Fibroblast of skin of abdomen (primary cell): ENCODE measurements around the gene ADGRB2.
A peak's percentile ranks its signal among the peaks of the same experiment; 100 is the strongest.

Experiments
- DNase-seq: peaks from one replicate; pipeline ENCODE4 v3.0.0-alpha.2; 2013

Gene ADGRB2

DNA sequence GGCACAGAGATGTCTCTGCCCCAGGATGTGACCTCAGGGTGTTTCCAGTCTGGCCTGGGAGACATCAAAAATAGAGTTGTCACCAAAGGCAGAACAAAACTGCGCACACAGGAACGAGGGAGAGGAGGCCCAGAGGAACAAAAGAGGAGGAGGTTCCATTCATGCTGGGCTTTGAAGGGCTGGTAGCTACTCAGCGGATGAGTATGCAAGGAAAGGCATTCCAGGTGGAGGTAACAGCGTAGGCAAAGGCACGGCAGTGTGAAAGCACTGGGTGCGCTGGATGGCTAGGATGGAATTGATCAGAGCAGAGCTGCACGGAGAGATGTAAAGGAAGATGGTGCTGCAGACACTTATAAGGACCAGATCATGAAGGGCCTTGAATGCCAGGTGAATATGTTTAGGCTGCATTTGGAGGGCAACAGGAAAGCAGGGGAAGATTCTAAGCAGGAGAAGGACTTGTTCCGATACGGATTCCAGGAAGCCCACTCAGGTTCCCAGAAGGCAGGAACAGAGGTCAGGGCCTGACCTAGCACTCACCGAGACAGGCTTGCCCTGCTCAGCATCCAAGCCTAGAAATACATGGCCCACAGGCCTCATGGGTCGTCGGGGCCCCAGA lies 66.7 kb downstream of the ADGRB2 start:
- no peak for DNase-seq

DNA sequence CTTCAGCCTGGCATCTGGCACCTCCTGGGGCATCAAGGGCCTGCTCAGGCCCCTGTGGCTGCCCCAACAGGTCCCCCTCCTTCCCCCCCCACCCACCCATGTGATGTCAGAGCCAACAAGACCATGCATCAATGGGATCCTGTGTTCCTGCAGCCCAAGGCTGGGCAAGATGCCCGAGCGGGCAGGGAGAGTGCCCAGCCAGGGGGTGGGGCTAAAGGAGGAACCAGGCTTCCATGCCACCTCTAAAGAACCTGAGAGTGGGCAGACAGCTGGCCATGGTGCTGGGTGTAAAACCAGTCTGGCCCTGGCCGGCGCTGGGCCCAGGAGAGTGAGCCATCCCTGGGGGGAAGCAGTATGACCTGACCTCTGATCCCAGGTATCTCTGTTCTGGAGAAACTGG lies 67.9 kb downstream of the ADGRB2 start:
- DNase-seq, result no peak

DNA sequence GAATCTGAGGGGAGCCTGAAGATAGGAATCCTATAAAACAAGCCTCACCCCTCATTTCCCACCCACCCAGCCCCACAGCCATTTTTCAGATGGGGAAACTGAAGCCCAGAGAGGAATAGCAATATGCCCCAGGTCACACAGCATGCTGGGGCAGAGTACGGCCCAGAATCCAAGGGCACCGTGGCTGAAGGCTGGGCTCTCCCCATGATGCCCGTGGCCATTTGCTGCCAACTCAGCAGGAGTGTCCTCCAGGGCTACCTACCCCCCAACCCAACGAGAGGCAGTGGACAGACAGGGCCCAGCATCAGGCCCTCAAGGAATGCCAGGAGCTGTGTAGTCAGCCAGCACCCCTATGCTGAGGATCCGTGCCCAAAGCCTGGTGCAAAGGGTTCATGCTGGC lies 68.8 kb downstream of the ADGRB2 start:
- no peak for DNase-seq

DNA sequence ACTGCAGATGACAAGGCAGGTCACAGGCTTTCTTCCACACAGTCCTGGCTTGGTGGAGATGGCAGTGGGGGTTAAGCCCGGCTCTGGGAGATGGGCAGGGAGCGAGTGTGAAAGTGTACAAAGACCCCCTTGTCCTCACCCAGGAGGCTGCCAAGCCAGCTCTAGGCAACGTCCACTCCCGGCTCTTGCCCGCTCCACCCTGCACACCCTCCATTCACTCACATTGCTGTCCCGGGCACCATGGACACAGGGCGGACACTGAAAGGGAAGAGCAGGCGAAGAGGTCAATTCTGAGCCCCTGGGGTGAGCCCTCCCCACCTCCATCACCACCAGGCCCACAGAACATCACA lies 69.2 kb downstream of the ADGRB2 start:
- DNase-seq, result no peak

DNA sequence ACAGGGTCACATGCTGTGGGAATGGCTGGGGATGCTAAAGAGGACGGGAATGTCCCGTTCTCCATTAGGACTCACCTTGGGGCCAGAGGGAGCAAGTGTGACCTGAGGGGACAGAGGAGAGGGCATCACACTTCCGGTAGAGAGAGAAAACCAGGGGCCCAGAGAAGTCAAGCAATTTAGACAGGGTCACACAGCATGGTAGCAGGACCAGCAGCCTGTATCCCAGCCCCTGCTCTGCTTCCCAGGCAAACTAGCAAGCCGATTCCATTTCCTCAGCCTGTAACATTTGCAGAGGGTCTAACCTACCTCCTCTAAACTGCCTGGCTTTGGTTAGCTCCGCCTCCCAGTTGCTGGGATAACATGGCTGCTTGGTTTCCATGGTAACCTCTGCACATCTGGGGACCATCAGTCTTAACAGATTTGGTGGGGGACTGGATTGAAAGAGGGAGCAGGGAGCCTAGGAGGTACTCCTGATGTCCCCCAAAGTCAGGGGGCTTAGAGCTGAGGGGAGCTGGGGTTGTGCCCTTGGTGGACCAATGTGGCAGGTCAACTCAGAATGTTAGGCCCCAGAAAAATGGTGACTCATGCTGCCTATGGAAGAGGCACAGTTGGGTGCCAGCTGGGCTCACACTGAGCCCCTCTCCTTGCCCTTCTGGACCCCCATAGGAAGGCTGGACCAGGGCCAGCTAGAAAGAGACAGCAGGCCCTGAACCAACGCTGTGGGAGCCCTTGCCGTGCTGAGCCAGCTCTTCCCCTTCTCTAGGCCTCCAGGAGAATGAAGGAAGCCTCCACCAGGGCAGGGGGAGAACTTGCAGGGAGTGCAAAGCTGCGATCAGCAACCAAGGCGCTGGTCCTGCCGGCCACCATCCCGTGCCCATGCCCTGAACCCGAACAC lies 69.8 kb downstream of the ADGRB2 start:
- peak; percentile 47 for DNase-seq

DNA sequence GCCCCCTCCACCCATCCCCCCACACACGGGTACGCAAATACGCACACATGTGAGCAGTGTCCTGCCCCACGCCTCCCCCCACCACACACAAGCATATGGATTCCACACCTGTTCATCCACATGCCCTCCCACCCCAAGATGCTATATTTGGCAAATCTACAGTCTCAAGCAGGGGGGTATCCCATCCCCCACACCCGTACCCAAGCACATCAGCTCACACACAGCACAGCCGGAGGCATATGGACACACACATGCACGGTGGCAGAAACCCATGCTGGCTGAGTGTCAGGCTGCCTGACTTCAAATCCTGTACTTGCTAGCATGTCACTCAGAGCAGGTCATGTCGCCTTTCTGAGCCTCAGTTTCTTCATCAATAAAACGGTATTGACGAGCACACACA lies 70.9 kb downstream of the ADGRB2 start:
- no peak for DNase-seq

DNA sequence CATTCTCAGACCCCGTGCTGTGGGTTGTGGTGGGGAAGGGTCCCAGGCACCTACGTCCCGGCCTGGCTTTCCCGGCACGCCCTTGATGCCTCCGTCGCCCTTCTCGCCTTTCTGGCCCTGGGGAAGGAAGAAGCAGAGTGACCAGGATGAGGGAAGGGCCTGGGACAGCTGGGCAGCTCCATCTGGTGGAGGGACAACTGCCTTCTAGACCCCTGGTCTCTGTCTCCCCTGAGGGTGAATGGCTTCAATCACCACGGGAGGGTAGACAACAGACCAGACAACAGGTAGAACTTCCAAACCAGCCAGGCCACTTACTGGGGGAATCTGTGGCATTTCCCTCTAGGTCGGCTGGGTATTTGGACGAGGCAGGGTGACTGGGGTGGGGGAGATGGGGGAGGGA lies 72.2 kb downstream of the ADGRB2 start:
- DNase-seq, result no peak

DNA sequence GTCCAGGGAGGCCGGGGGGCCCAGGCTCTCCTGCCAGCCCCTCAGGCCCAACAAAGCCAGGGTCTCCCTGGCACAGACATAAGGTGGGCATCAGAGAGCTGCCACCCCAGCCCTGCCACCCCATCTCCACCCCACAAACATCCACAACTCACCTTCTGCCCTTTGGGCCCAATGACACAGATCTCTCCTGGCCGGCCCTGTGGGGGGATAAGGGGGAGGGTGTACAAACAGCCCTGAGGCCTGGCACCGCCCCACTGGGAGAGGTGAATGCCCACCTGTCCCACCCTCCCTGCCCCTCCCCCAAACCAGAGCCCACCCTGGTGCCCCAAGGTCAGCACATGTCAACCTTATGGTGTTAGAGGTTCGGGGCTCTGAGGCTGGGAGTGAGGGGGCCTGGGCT lies 72.7 kb downstream of the ADGRB2 start:
- no peak for DNase-seq

DNA sequence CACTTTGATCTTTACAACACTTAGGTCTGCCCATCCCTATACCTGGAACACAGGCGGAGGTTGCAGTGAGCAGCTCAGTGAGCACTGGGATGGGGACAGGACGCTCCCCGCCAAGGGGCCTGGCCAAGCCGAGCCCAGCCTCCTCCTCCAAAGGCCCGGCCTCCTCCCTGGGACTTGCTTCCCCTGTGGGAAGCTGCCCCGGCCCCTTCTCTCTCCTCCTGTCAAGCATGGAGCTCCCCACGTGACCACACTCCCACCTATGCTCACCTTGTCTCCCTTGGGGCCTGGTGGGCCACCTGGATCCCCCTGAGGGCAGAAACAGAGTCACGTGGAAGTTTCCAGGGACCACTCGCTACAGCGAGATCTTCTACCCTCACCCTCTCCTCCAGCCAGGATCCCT lies 73.2 kb downstream of the ADGRB2 start:
- DNase-seq, result no peak

DNA sequence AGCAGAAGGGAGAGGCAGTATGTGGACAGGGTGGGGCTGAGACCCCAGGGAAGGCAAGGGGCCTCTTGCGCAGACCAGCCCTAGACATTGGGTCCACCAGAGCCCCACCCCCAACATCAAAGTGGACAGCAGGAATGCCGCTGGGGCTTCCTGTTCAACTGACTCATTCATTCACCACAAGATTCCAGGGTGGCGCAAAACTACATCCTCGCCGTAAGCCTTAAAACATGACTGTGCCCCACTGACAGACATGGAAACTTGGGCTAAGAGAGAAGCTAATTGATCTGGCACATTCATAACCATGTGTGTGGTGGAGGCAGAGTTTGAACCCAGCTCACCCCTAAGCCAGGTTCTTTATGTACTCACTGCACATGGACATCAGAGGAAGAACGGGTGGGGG lies 74.3 kb downstream of the ADGRB2 start:
- peak; percentile 97 for DNase-seq

DNA sequence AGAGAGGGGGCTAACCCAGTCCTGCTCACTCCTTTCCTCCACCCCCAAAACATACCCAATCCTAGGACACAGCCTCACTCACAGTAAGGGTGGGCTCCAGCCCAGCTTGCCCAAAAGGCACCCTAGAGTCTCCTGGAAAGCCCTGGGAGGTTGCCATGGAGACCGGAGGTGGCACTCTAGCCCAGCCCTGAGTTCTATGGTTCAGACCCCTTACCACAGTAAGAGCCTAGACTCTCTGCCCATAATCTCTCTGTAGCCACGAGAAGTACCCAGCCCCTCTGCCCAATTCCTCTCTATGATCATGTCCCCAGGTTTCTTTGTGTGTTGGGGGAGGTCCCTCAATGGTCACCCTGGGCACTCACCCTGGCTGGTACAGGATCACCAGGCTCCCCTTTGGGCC lies 74.8 kb downstream of the ADGRB2 start:
- no peak for DNase-seq

DNA sequence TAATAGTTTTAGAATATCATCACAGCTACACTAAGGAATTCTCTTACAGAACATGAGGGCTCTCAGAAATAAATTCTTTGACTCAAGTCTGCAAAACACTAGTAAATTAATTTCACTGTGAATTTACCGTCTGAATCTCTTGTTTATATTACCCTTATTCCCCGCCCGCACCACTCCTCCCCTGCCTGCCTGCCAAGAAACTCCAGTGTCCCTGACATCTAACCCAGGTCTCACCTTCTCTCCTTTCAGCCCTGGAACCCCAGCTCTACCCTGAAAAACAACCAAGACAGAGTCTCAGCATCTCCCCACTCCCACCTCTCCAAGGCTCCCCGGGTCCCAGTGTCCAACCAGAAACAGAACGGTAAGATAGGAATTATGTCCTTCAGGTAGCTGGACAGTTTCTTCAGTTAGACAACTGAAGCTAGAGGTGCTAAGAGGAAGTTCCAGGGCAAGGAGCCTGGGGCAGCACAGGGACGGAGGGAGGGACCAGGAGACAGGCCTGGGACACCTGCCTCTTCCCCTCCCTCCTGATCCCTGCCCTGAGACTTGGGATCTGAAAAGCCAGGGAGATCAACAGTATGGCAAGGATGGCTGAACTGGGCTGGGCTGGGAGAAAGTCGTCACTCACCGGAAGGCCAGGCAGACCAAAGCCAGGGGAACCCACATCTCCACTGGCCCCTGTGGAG lies 75.8 kb downstream of the ADGRB2 start:
- DNase-seq, result no peak

DNA sequence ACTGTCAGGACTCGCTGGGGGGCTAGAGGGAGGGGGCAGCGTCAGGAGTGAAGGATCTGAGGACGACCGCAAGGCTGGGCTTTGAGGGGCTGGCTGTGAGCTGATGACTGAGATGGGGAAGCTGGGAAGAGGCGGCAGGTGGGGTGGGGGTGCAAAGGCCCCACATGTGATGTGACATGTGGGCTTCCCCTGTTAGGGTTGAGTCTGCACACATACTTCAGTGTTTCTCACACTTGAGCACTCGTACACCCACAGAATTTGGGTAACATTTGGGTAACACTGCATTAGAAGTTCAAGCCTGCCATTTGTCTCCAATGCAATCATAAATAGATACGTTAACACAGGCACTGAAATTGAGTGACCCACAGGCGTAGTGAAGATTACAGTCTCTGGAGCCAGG lies 76.5 kb downstream of the ADGRB2 start:
- no peak for DNase-seq

DNA sequence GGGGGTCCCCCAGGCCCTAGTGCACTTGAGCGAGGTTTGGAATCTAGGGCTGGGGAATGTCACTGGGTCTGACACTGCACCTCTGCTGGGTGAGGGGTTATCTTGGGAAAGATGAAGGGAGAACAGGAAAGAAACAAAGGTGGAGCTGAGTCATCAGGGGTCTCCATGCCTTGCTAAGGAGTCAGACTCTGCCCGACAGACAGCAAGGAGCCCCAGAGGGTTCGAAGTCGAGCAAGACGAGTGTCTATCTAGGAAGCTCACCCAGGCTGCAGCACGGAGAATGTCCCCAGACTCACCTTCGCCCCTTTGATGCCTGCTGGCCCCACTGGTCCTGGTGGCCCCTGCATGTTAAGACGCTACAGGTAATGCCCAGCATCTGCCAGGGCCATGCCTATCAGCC lies 78.3 kb downstream of the ADGRB2 start:
- DNase-seq, result no peak

DNA sequence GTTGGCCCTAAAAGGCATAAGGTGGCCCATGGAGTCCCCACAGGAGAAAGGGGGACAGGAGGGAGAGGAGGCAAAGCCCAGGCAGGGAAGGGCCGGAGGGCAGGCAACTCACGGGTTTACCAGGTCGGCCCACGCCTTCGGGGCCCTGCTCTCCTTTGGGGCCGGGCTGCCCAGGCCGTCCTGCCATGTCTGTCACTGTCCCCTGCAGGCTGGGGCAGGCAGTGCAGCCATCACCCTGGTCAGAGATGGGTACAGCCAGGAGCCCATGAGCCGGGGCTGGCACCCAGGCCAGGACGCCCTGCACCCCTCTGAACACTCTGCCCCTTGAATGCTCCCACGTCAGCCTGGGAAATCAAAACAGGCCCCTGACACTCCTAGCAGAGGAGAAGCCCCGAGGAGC lies 80.1 kb downstream of the ADGRB2 start:
- no peak for DNase-seq

DNA sequence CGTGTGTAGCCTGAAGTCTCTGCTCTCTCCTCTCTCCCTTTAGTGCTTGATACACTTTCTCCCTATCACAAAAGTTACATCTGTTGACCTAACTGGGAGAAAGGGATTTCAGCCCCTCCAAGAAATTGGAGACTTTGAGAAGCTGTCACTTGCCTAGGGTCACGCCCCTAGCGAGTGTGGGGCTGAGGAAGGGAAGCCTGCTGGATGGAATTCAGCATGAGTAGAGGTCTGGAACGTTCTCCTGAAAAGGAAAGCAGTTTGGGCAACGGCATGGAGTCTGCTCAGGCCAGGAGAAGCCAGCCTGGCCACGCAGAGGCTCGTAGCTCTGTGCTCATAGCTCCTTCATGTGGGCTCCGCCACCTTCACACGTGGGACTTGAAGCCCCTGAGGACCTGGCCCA lies 82.7 kb downstream of the ADGRB2 start:
- DNase-seq, result no peak

DNA sequence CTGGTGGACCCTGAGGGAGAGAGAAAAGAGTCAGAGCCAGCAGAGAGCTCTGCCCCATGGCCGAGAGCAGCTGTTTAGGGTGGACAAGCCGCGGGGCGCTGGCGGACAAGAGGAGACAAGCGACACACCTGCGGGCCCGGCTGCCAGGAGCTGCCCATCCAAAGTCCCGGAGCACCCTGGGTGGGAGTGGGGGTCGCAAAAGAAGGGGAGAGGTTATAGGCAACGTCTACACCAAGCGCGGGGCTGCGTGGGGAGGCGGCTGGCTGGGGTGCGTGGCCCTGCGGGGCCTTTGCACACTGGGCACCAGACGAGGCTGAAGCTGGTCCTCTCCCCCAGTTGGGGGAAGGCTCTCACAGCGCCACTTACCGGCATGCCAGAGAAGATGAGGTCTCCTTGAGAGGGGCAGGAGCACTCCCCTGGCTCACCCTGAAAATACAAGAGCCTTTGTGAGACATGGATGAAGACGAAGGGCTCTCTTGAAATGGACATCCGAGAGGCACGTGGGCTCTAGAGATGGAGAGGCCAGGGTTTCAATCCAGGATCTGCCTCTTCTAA lies 84.4 kb downstream of the ADGRB2 start:
- DNase-seq, result no peak

DNA sequence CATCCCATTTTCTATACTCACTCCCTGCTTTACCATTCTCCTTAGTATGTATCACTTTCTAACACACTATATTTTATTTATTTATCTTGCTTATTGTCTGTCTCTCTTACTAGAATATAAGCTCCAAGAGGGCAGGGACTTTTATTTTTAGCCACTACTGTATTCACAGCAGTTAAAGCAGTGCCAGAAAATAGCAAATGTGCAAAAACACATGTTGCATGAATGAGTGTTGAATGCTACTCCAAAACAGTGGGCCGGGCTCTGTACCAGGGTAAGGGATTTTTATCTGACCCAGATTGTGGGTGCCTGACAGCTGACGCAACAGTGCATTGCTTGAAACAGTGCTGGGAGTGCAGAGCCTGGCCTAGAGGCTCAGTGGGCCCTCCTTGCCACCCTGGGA lies 85.0 kb downstream of the ADGRB2 start:
- no peak for DNase-seq

DNA sequence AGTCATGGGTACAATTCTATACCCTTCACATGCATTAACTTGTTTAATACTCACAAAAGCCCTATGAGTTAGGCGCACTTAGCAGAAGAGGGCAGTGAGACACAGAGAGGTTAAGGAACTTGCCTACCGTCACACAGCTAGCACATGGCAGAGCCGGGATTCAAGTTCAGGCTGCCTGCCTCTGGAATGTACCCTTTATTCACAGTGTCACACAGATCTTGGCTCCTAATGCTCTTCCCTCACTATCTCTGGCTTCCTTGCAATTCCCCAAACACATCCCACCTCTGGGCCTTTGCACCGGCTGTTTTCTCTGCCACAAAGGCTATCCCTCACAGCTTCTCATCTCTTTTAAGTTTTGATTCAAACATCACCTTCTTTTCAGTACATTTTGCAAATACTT lies 85.5 kb downstream of the ADGRB2 start:
- DNase-seq, result no peak

DNA sequence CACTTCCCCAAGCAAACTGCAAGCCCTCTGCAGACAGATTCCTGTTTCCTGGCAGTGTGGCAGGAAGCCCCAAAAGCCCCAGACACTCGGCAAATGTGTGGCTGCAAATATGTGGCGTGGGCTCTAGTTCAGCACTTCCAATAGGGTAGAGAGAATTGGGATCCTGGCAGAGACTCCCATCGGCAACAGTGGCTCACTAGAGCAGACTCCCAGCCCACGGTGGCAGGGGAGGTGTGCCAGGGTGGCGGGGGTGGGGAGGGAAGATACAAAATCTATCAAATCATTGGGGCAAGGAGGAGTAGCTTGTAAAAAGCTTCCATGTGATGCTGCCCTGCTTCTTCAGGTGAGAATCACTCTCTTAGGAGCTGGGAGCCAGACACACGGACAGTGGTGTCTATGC lies 86.2 kb downstream of the ADGRB2 start:
- DNase-seq, result no peak

DNA sequence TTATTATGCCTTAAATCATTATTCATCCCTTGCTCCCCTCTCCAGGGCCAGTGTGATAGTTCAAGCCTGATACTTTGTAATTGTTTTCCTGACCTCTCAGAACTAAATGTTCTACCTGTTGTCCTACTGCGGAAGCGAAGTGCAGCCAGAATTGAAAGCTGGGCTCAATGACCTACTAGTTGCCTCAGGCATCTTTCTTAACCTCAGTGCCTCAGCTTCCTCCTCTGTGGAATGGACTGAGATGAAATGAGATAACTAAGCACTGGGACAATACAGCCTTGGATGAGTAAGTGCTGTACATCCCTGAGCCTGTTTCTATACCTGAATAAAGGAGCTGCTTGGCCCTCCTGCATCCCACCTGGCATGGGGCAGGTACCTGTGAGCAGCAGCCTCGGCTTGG lies 86.7 kb downstream of the ADGRB2 start:
- DNase-seq, result no peak
